GM13977 (cell line): ENCODE results near the gene POLR3GL.

Experiments used
- DNase-seq: peaks from one replicate; pipeline ENCODE4 v3.0.0; 2012; ENCODE audit warnings: low spot score
- in situ Hi-C: fragments of 300-500 bp; cut with MboI; formaldehyde crosslinking; loops from one replicate; pipeline ENCODE4 v1.12.0; 2022; ENCODE audit warnings: low sequenced_read_pairs, low pct_unique_long_range_greater_than_20kb, mixed read lengths, inconsistent platforms; ENCODE audit not compliant: unreplicated experiment
- TF ChIP-seq, protein P1 (sequence below): IDR thresholded peaks from 2 replicates; pipeline ENCODE4 v1.5.1; 2012; ENCODE audit warnings: mild to moderate bottlenecking, control low read depth; ENCODE audit not compliant: insufficient read depth; ENCODE audit errors: extremely low read depth, missing control alignments

POLR3GL gene

DNA sequence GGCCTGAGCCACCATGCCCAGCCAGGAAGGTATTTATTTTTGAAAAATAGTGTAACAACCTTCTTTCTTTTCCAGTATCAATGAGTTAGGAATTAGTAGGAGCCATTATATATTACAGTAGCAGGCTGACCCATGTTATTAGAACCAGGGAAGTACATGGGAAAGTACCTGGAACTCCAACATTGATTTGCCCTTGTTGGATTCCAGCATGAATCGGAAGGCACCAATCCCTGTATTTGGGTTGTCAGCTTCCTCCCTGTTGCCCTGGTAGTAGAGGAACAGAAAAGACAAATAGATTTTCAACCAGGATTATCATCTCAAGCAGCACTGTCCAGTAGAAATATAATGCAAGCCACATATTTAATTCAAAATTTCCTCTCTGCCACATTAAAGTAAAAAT is 27.1 kb upstream of the POLR3GL start:
- no peak for DNase-seq
- TF ChIP-seq, protein P1, sequence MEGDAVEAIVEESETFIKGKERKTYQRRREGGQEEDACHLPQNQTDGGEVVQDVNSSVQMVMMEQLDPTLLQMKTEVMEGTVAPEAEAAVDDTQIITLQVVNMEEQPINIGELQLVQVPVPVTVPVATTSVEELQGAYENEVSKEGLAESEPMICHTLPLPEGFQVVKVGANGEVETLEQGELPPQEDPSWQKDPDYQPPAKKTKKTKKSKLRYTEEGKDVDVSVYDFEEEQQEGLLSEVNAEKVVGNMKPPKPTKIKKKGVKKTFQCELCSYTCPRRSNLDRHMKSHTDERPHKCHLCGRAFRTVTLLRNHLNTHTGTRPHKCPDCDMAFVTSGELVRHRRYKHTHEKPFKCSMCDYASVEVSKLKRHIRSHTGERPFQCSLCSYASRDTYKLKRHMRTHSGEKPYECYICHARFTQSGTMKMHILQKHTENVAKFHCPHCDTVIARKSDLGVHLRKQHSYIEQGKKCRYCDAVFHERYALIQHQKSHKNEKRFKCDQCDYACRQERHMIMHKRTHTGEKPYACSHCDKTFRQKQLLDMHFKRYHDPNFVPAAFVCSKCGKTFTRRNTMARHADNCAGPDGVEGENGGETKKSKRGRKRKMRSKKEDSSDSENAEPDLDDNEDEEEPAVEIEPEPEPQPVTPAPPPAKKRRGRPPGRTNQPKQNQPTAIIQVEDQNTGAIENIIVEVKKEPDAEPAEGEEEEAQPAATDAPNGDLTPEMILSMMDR, result no peak
- in situ Hi-C loops, result no loop called here

DNA sequence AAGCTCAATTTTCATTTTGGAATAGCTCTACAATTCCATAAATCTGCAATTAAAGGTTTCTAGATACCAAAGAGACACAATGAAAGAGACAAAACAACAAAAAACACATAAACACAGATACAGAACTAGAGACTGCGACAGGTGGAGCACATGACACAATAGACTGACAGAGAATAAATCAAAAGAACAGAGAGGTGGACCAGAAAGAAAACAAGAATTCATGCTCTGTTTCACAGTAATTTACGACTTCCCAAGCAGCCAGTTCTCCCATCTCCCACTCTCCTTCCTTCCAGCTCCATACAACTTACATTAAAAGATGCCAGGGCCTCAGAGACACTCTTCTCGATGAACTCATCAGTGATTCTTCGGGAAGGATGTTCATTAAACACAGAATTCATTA is 22.1 kb upstream of the POLR3GL start:
- no peak for DNase-seq
- in situ Hi-C loops, result no loop called here
- TF ChIP-seq, protein P1, result no peak

DNA sequence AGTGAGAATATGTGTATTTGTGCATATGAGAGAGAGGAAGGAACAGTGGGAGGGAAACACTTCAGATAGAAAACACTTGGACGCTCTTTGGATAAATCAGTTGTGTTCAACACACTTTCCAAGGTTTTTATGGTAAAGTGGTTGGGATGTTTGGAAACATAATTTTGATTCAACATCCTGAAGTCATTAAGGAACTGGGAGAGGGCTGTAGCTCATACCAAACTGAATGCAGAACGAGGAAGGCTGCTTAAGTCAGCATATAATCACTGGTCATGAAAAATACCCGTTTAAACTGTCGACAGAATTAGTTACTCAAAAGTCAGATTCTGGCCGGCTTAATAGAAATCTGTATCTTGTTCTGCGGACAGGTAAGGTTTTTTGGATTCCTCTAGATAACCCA is 21.6 kb upstream of the POLR3GL start:
- DNase-seq, result no peak
- TF ChIP-seq, protein P1, result no peak
- in situ Hi-C loops, result no loop called here

DNA sequence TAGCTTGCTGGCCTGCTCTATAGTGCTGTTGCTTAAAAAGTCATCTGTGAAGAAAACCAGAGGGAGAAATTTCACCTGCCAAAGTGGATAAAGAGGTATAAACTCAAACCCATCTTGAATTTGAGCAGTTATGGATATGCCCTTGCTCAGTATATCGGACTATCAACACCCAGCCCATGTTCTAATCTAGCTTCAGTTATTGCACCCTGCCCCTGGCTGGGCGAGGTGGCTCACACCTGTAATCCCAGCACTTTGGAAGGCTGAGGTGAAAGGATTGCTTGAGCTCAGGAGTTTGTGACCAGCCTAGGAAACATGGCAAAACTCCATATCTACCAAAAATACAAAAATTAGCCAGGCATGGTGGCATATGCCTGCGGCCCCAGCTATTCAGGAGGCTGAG is 20.0 kb upstream of the POLR3GL start:
- TF ChIP-seq, protein P1, result no peak
- no peak for DNase-seq
- in situ Hi-C loops, result no loop called here

DNA sequence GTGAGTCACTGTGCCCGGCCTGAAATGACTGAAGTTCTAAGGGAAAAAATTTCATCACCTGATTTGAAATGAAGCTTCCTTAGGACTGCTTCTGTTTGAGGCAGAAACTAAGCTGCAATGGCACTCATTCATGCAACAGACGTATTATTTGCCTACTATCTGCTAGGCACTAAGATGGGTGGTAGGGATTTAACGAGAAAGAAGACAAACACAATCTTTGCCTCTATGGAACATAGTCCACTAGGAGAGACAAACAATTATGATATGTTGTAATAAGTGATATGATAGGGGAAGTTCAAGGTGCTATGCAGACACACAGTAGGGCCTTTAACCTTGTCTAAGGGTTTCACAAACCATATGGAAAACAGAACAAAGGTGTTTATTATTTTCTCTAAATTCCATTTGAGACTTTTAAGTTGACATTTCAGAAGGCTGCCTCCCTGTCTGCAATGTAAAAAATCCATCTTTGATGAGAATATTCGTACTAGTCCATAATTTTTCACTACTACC is 18.0 kb upstream of the POLR3GL start:
- TF ChIP-seq, protein P1, result no peak
- DNase-seq, result no peak
- in situ Hi-C loops, result no loop called here

DNA sequence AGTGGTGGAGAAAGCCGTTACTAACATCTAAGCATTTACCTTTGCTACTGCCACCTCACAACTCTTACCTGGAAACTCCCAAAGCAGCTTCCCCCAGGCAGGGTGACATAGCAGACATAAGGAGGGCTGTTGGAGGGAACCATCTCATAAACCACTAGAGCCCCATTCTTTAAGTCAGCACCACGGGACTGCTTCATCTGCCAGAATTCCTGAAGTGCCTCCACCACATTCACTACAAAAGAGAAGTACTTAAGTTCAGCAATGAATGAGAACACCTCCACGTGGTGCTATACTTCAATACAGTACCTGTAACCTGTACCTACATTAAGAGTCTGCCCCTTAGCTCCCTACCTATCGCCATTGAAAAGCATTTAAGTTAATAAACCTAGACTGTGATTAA is 16.9 kb upstream of the POLR3GL start:
- TF ChIP-seq, protein P1, result no peak
- in situ Hi-C loops, result no loop called here
- DNase-seq, result no peak

DNA sequence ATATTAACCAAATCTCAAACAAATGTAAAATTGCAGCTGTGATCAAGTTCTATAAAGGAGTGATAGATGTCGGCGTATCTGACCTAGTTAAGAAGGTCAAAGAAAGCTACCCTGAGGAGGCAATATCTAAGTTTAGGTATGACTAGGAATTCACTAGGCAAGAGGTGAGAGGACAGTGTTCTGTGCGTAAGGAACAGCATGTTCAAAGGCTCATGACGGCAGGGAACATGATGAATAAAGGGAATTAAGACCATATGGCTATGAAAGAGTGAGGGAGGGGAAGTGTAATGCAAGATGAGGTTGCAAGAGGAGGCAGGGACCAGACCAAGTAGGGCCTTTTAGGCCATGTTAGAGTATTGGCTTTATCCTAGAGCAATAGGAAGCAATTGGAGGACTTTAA is 15.3 kb upstream of the POLR3GL start:
- in situ Hi-C loops, result no loop called here
- DNase-seq, result no peak
- TF ChIP-seq, protein P1, result no peak
